ENCODE results near the gene SLC25A38.

Gene SLC25A38

DNA sequence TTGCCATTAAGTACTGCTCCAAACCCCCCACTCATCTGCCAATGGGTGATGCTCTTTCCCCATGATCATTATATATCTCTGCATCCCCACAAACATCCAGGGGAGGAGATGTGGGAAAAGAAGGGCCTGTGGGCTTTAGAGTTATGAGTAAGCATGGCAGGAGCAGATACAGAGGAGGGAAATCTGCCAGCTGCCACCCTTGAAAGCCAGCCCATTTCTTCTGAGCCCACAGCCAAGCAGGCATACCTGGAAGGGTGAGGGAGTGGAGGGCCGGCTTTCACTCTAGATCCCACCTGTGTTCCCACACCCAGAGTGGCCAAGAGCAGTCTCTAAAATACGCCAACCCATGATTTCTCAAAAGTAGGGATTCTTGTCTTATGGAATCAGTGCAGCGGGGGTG, 1.7 kb upstream of the SLC25A38 start:
- Histone ChIP-seq H3K79me2 (ENCODE audit: insufficient read depth, low read length) (peaks cover 35% of the 10 kb centered on the region), H3F3A (ENCODE audit: low read depth) (no peaks in the 10 kb centered on the region), H3K9me3 (ENCODE audit: insufficient read depth, low read depth, low read length) (no peaks in the 10 kb centered on the region), H3K4me1 (ENCODE audit: insufficient read depth, low read length, poor library complexity, severe bottlenecking) (peaks cover 43% of the 10 kb centered on the region), H4K20me1 (ENCODE audit: insufficient read depth, low read length, poor library complexity, severe bottlenecking) (peaks cover 27% of the 10 kb centered on the region), H3K9ac (ENCODE audit: low read depth, low read length, poor library complexity, severe bottlenecking) (no peak overlapping the region), H3K4me2 (ENCODE audit: low read depth, low read length, poor library complexity, severe bottlenecking) (no peak overlapping the region), H3K9me2 (replicated peaks; ENCODE audit: low read depth, low read length) (no peaks in the 10 kb centered on the region), H3K36me3 (ENCODE audit: insufficient read depth, low read length) (no peaks in the 10 kb centered on the region), H3K4me3 (ENCODE audit: low read length, poor library complexity, severe bottlenecking) (no peak overlapping the region), H3K27me3 (ENCODE audit: insufficient read depth, low read length, poor library complexity, severe bottlenecking) (no peaks in the 10 kb centered on the region), H2AFZ (ENCODE audit: low read length) (no peak overlapping the region)
- TF ChIP-seq, protein P1, sequence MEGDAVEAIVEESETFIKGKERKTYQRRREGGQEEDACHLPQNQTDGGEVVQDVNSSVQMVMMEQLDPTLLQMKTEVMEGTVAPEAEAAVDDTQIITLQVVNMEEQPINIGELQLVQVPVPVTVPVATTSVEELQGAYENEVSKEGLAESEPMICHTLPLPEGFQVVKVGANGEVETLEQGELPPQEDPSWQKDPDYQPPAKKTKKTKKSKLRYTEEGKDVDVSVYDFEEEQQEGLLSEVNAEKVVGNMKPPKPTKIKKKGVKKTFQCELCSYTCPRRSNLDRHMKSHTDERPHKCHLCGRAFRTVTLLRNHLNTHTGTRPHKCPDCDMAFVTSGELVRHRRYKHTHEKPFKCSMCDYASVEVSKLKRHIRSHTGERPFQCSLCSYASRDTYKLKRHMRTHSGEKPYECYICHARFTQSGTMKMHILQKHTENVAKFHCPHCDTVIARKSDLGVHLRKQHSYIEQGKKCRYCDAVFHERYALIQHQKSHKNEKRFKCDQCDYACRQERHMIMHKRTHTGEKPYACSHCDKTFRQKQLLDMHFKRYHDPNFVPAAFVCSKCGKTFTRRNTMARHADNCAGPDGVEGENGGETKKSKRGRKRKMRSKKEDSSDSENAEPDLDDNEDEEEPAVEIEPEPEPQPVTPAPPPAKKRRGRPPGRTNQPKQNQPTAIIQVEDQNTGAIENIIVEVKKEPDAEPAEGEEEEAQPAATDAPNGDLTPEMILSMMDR (conservative IDR thresholded peaks at IDR 0.05; ENCODE audit: low read length): no peak
- TF ChIP-seq EZH2phosphoT487 (IDR thresholded peaks at IDR 0.05; ENCODE audit: borderline replicate concordance): no peak

DNA sequence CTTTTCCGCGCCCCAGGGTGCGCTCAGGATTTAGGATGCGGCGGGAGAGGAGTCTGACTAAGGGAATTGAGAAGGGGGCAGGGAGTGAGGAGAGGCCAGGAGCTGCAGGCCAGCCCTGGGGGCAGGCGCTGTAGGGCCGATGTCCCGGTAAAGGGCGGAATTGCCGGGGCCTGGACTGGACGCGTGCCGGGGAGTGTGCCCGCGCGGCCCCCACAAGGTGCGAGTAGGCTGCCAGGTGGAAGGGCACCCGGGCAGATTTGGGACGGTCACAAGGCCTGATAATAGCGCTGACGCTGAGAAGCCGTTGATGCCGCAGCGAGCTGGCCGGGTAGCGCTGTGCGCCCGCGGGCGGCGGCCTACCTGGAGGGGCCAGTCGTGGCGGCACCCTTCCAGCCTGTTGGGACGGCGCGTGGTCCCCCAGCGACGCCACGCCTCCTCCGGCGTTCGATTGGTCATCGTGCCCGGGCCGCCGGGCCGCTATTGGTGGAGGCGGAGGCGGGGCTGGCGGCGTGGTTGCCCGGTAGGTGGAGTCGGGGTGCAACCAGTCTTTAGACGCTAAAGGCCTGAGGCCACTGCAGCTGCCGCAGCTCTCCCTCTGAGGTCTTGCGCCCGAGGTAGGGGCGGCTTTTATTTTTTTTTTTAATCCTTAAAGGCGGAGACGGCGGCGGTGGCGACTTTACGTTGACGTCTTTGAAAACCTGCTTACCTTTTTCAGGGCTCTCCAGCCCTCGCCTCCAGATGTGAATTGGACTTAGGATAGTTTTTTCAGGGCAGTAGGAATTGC, 903 bp downstream of the SLC25A38 start:
- peaks cover 54% of the 10 kb centered on the region for H3K4me1 ChIP-seq (ENCODE audit: insufficient read depth, low read length, poor library complexity, severe bottlenecking)

DNA sequence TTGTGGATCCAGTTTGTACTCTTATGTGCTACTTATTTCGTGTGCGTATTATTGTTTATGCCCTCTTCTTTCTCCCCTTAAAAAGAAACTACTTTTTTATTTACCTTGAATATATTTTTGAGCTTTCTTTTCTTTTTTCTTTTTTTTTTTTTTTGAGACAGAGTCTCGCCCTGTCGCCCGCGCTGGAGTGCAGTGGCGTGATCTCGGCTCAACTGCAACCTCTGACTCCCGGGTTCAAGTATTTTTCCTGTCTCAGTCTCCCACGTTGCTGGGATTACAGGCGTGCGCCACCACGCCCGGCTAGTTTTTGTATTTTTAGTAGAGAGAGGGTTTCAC, 1.5 kb downstream of the SLC25A38 start:
- no peak overlapping the region for H2AFZ ChIP-seq (ENCODE audit: low read length)
- no peaks in the 10 kb centered on the region for H3K27me3 ChIP-seq (ENCODE audit: insufficient read depth, low read length, poor library complexity, severe bottlenecking)
- no peaks in the 10 kb centered on the region for H3F3A ChIP-seq (ENCODE audit: low read depth)
- H3K36me3 ChIP-seq (ENCODE audit: insufficient read depth, low read length): peaks cover 6% of the 10 kb centered on the region; the same call in 1 of the 2 replicates
- no peaks in the 10 kb centered on the region for H3K9me3 ChIP-seq (ENCODE audit: insufficient read depth, low read depth, low read length)
- peak overlapping the region; percentile 94 for H3K9ac ChIP-seq (ENCODE audit: low read depth, low read length, poor library complexity, severe bottlenecking)
- peak overlapping the region; percentile 85 for H3K4me2 ChIP-seq (ENCODE audit: low read depth, low read length, poor library complexity, severe bottlenecking)
- peak overlapping the region; percentile 94 for H3K4me3 ChIP-seq (ENCODE audit: low read length, poor library complexity, severe bottlenecking)
- TF ChIP-seq EZH2phosphoT487 (IDR thresholded peaks at IDR 0.05; ENCODE audit: borderline replicate concordance): no peak
- TF ChIP-seq, protein P1 (conservative IDR thresholded peaks at IDR 0.05; ENCODE audit: low read length): no peak
- H3K4me1 ChIP-seq (ENCODE audit: insufficient read depth, low read length, poor library complexity, severe bottlenecking): peaks cover 57% of the 10 kb centered on the region
- no peaks in the 10 kb centered on the region for H3K9me2 ChIP-seq (replicated peaks; ENCODE audit: low read depth, low read length)
- H4K20me1 ChIP-seq (ENCODE audit: insufficient read depth, low read length, poor library complexity, severe bottlenecking): peaks cover 58% of the 10 kb centered on the region
- peaks cover 67% of the 10 kb centered on the region for H3K79me2 ChIP-seq (ENCODE audit: insufficient read depth, low read length)

More for the DNA sequence above, 903 bp downstream of the SLC25A38 start:
- peak overlapping the region; percentile 94 for H3K9ac ChIP-seq (ENCODE audit: low read depth, low read length, poor library complexity, severe bottlenecking)
- no peaks in the 10 kb centered on the region for H3K27me3 ChIP-seq (ENCODE audit: insufficient read depth, low read length, poor library complexity, severe bottlenecking)
- H3K9me3 ChIP-seq (ENCODE audit: insufficient read depth, low read depth, low read length): no peaks in the 10 kb centered on the region
- H3F3A ChIP-seq (ENCODE audit: low read depth): no peaks in the 10 kb centered on the region
- no peak for TF ChIP-seq EZH2phosphoT487 (IDR thresholded peaks at IDR 0.05; ENCODE audit: borderline replicate concordance)
- TF ChIP-seq, protein P1 (conservative IDR thresholded peaks at IDR 0.05; ENCODE audit: low read length): no peak
- peak overlapping the region; percentile 86 for H2AFZ ChIP-seq (ENCODE audit: low read length)
- H3K9me2 ChIP-seq (replicated peaks; ENCODE audit: low read depth, low read length): no peaks in the 10 kb centered on the region
- H3K36me3 ChIP-seq (ENCODE audit: insufficient read depth, low read length): peaks cover under 1% of the 10 kb centered on the region; the same call in 1 of the 2 replicates
- H3K4me2 ChIP-seq (ENCODE audit: low read depth, low read length, poor library complexity, severe bottlenecking): peak overlapping the region; percentile 85
- H3K79me2 ChIP-seq (ENCODE audit: insufficient read depth, low read length): peaks cover 61% of the 10 kb centered on the region
- peak overlapping the region; percentile 94 for H3K4me3 ChIP-seq (ENCODE audit: low read length, poor library complexity, severe bottlenecking)
- H4K20me1 ChIP-seq (ENCODE audit: insufficient read depth, low read length, poor library complexity, severe bottlenecking): peaks cover 52% of the 10 kb centered on the region

Measured in Loucy (cell line).